Left forelimb (tissue), 1 donor: ENCODE results near the gene FXN.
"Not testable (repeated sequence)": the region's sequence is repeated elsewhere in the genome, so short reads cannot be mapped to it uniquely, and the experiment has no call there.

Experiments used
- DNase-seq: peaks from one replicate; pipeline ENCODE4 v3.0.0-alpha.2; 2018; ENCODE audit warnings: low spot score

Gene FXN

GRCh38 chr9:69027355-69028097 is 8.0 kb upstream of the FXN start:
- no peak for DNase-seq

- no peak for DNase-seq
Measured at GRCh38 chr9:69028754-69029153, 6.8 kb upstream of the FXN start.

- no peak for DNase-seq
Measured at GRCh38 chr9:69029535-69029934, 6.0 kb upstream of the FXN start.

GRCh38 chr9:69030851-69031645 is 4.5 kb upstream of the FXN start:
- DNase-seq: no peak

GRCh38 chr9:69034071-69034470 is 1.5 kb upstream of the FXN start:
- DNase-seq: no peak

GRCh38 chr9:69036309-69036708 is 757 bp downstream of the FXN start:
- DNase-seq: no peak

GRCh38 chr9:69036799-69037198 is 1.2 kb downstream of the FXN start:
- no peak for DNase-seq

- no peak for DNase-seq
Measured at GRCh38 chr9:69040646-69041045, 5.1 kb downstream of the FXN start.

GRCh38 chr9:69044240-69045219 is 9.0 kb downstream of the FXN start:
- DNase-seq: no peak

- no peak for DNase-seq
Measured at GRCh38 chr9:69045821-69046220, 10.3 kb downstream of the FXN start.

- no peak for DNase-seq
Measured at GRCh38 chr9:69046723-69047122, 11.2 kb downstream of the FXN start.

GRCh38 chr9:69047371-69047770 is 11.8 kb downstream of the FXN start:
- DNase-seq: no peak

GRCh38 chr9:69049094-69049493 is 13.5 kb downstream of the FXN start:
- DNase-seq: no peak

GRCh38 chr9:69050936-69051335 is 15.4 kb downstream of the FXN start:
- DNase-seq: not testable (repeated sequence)

GRCh38 chr9:69054989-69055388 is 19.4 kb downstream of the FXN start:
- DNase-seq: no peak

GRCh38 chr9:69056191-69056815 is 20.8 kb downstream of the FXN start:
- DNase-seq: no peak

GRCh38 chr9:69058101-69058500 is 22.5 kb downstream of the FXN start:
- DNase-seq: no peak

GRCh38 chr9:69060766-69061165 is 25.2 kb downstream of the FXN start:
- DNase-seq: no peak

GRCh38 chr9:69062195-69062594 is 26.6 kb downstream of the FXN start:
- no peak for DNase-seq

GRCh38 chr9:69063839-69064238 is 28.3 kb downstream of the FXN start:
- DNase-seq: no peak

- DNase-seq: no peak
Measured at GRCh38 chr9:69065660-69066059, 30.1 kb downstream of the FXN start.

- no peak for DNase-seq
Measured at GRCh38 chr9:69066955-69067354, 31.4 kb downstream of the FXN start.
